ENCODE results near the gene MED29. TPM values are rescaled to one million over a fixed set of nuclear protein-coding genes. Genes with fewer than 3 reads are reported as not detected.

MED29 gene
- total and polyA plus RNA-seq, 2 of the 13 experiments (the other 11 are each of a cell fraction or from before 2014, with no cell fraction given): 14.0 to 19.7 TPM

DNA sequence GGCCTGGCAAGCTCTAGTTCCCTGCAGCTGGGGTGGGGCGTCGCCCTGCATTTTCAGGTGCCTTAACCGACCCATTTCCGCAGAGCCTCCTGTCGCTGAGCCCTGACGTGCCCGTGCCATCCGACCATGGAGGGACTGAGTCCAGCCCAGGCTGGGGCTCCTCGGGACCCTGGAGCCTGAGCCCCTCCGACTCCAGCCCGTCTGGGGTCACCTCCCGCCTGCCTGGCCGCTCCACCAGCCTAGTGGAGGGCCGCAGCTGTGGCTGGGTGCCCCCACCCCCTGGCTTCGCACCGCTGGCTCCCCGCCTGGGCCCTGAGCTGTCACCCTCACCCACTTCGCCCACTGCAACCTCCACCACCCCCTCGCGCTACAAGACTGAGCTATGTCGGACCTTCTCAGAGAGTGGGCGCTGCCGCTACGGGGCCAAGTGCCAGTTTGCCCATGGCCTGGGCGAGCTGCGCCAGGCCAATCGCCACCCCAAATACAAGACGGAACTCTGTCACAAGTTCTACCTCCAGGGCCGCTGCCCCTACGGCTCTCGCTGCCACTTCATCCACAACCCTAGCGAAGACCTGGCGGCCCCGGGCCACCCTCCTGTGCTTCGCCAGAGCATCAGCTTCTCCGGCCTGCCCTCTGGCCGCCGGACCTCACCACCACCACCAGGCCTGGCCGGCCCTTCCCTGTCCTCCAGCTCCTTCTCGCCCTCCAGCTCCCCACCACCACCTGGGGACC, 16.6 kb downstream of the MED29 start (continued):
- TF ChIP-seq NONO (IDR thresholded peaks at IDR 0.05) (no peak), NONO (CRISPR knock-in tag; conservative IDR thresholded peaks at IDR 0.05) (no peak), MAFF (IDR thresholded peaks at IDR 0.05; ENCODE audit: low read depth, low read length) (no peak), ZNF749 (CRISPR knock-in tag; IDR thresholded peaks at IDR 0.05; ENCODE audit: borderline replicate concordance) (no peak), NFKB2 (CRISPR knock-in tag; IDR thresholded peaks at IDR 0.05; ENCODE audit: borderline replicate concordance) (no peak), PRPF4 (IDR thresholded peaks at IDR 0.05; ENCODE audit: low read depth, low read length, poor library complexity, severe bottlenecking) (no peak), JUN (CRISPR knock-in tag; IDR thresholded peaks at IDR 0.05) (no peak), ATF7-NPFF (CRISPR knock-in tag; IDR thresholded peaks at IDR 0.05; ENCODE audit: low read depth) (0 out of 2 replicates have a peak, but pooled peaks have one; percentile 5), ZNF883 (CRISPR knock-in tag; IDR thresholded peaks at IDR 0.05; ENCODE audit: not compliant biosample characterization) (peak; percentile 31), ZNF331 (CRISPR knock-in tag; IDR thresholded peaks at IDR 0.05) (no peak), RNF2 (conservative IDR thresholded peaks at IDR 0.05; ENCODE audit: low read depth) (no peak), ZNF569 (CRISPR knock-in tag; IDR thresholded peaks at IDR 0.05; ENCODE audit: borderline replicate concordance) (no peak), SIX1 (CRISPR knock-in tag; IDR thresholded peaks at IDR 0.05; ENCODE audit: borderline replicate concordance) (no peak), HMGA1 (CRISPR knock-in tag; conservative IDR thresholded peaks at IDR 0.05) (no peak), CENPT (CRISPR knock-in tag; IDR thresholded peaks at IDR 0.05; ENCODE audit: low read depth) (no peak)
- TF ChIP-seq, protein P1, sequence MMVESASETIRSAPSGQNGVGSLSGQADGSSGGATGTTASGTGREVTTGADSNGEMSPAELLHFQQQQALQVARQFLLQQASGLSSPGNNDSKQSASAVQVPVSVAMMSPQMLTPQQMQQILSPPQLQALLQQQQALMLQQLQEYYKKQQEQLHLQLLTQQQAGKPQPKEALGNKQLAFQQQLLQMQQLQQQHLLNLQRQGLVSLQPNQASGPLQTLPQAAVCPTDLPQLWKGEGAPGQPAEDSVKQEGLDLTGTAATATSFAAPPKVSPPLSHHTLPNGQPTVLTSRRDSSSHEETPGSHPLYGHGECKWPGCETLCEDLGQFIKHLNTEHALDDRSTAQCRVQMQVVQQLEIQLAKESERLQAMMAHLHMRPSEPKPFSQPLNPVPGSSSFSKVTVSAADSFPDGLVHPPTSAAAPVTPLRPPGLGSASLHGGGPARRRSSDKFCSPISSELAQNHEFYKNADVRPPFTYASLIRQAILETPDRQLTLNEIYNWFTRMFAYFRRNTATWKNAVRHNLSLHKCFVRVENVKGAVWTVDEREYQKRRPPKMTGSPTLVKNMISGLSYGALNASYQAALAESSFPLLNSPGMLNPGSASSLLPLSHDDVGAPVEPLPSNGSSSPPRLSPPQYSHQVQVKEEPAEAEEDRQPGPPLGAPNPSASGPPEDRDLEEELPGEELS (CRISPR knock-in tag; IDR thresholded peaks at IDR 0.05): no peak
- TF ChIP-seq, protein P2, sequence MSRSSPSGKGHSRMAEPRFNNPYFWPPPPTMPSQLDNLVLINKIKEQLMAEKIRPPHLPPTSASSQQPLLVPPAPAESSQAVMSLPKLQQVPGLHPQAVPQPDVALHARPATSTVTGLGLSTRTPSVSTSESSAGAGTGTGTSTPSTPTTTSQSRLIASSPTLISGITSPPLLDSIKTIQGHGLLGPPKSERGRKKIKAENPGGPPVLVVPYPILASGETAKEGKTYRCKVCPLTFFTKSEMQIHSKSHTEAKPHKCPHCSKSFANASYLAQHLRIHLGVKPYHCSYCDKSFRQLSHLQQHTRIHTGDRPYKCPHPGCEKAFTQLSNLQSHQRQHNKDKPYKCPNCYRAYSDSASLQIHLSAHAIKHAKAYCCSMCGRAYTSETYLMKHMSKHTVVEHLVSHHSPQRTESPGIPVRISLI (CRISPR knock-in tag; IDR thresholded peaks at IDR 0.05; ENCODE audit: borderline replicate concordance): no peak
- TF ChIP-seq, protein P3, sequence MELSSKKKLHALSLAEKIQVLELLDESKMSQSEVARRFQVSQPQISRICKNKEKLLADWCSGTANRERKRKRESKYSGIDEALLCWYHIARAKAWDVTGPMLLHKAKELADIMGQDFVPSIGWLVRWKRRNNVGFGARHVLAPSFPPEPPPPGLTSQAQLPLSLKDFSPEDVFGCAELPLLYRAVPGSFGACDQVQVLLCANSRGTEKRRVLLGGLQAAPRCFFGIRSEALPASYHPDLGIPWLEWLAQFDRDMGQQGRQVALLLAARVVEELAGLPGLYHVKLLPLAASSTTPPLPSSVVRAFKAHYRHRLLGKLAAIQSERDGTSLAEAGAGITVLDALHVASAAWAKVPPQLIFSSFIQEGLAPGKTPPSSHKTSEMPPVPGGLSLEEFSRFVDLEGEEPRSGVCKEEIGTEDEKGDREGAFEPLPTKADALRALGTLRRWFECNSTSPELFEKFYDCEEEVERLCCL (CRISPR knock-in tag; IDR thresholded peaks at IDR 0.05; ENCODE audit: borderline replicate concordance): no peak
- TF ChIP-seq, protein P4, sequence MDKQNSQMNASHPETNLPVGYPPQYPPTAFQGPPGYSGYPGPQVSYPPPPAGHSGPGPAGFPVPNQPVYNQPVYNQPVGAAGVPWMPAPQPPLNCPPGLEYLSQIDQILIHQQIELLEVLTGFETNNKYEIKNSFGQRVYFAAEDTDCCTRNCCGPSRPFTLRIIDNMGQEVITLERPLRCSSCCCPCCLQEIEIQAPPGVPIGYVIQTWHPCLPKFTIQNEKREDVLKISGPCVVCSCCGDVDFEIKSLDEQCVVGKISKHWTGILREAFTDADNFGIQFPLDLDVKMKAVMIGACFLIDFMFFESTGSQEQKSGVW (CRISPR knock-in tag; IDR thresholded peaks at IDR 0.05; ENCODE audit: borderline replicate concordance): no peak
- TF ChIP-seq, protein P5, sequence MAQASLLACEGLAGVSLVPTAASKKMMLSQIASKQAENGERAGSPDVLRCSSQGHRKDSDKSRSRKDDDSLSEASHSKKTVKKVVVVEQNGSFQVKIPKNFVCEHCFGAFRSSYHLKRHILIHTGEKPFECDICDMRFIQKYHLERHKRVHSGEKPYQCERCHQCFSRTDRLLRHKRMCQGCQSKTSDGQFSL (CRISPR knock-in tag; IDR thresholded peaks at IDR 0.05): no peak
- TF ChIP-seq, protein P6, sequence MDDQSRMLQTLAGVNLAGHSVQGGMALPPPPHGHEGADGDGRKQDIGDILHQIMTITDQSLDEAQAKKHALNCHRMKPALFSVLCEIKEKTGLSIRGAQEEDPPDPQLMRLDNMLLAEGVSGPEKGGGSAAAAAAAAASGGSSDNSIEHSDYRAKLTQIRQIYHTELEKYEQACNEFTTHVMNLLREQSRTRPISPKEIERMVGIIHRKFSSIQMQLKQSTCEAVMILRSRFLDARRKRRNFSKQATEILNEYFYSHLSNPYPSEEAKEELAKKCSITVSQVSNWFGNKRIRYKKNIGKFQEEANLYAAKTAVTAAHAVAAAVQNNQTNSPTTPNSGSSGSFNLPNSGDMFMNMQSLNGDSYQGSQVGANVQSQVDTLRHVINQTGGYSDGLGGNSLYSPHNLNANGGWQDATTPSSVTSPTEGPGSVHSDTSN (CRISPR knock-in tag; IDR thresholded peaks at IDR 0.05; ENCODE audit: borderline replicate concordance): no peak

Measured in HepG2 (cell line).